ENCODE data around the gene ANGPTL1. TPM values are rescaled to one million over a fixed set of nuclear protein-coding genes. Genes with fewer than 3 reads are reported as not detected.

The ANGPTL1 gene
- total and polyA plus RNA-seq, 2 experiments from 2014 or later: 0.58 TPM; not detected in 1

DNA sequence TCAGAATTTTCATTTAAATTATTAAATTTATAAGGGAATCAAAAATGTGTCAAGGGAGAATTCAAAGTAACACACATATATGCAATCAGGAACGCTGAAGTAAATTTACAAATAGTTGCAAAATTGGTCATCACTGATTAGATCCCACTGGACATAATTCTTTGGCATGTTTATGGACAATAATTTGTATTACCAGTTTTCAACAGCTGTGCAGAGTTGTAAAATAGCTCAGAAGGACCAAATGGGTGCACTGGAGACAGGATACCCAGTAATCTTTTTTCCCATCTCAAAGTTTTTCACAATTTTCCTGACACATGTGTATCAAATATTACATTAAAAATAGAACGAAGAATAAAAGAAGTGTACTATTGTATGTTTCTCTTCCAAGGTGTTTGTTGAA, 4.1 kb upstream of the ANGPTL1 start:
- H3K9me3 Mint-ChIP-seq: no peaks in the 10 kb centered on the region
- H3K4me3 Mint-ChIP-seq: no peak overlapping the region
- H3F3A ChIP-seq (replicated peaks; ENCODE audit: low read depth): no peaks in the 10 kb centered on the region
- DNase-seq (ENCODE audit: low spot score): no peak
- H3K36me3 Mint-ChIP-seq (ENCODE audit: low read depth): no peaks in the 10 kb centered on the region
- H3K27me3 Mint-ChIP-seq (ENCODE audit: insufficient read depth, low read depth, poor library complexity): no peaks in the 10 kb centered on the region
- H3K36me3 ChIP-seq (ENCODE audit: insufficient read depth): no peaks in the 10 kb centered on the region
- H2AFZ ChIP-seq: no peak overlapping the region
- no peaks in the 10 kb centered on the region for H3K9me2 ChIP-seq (ENCODE audit: insufficient read depth)
- TF ChIP-seq ETS1 (IDR thresholded peaks at IDR 0.05) (no peak), EZH2 (IDR thresholded peaks at IDR 0.05; ENCODE audit: low read depth, unreplicated experiment) (no peak), STAT1 (IDR thresholded peaks at IDR 0.05; ENCODE audit: unreplicated experiment) (no peak), JUNB (IDR thresholded peaks at IDR 0.05; ENCODE audit: unreplicated experiment) (no peak), ZNF114 (CRISPR knock-in tag; IDR thresholded peaks at IDR 0.05) (no peak), ZNF331 (CRISPR knock-in tag; IDR thresholded peaks at IDR 0.05; ENCODE audit: low read depth) (no peak), CREB1 (CRISPR knock-in tag; IDR thresholded peaks at IDR 0.05; ENCODE audit: low read depth) (no peak)
- no peak overlapping the region for H3K4me2 ChIP-seq
- no peaks in the 10 kb centered on the region for H3K27me3 ChIP-seq (ENCODE audit: insufficient read depth)
- H3K4me1 Mint-ChIP-seq: peaks cover 10% of the 10 kb centered on the region
- no peak overlapping the region for H3K27ac ChIP-seq (ENCODE audit: low read depth)
- peaks cover 11% of the 10 kb centered on the region for H3K4me1 ChIP-seq (ENCODE audit: insufficient read depth)
- no peaks in the 10 kb centered on the region for H4K20me1 ChIP-seq (replicated peaks; ENCODE audit: insufficient read depth)
- no peak overlapping the region for H3K4me3 ChIP-seq
- H3K27ac Mint-ChIP-seq: no peak overlapping the region
- no peak for ATAC-seq
- no peaks in the 10 kb centered on the region for H3K79me2 ChIP-seq (replicated peaks; ENCODE audit: insufficient read depth)

GRCh38 chr1:178871551-178872320, 859 bp upstream of the ANGPTL1 start:
- no peaks in the 10 kb centered on the region for H3K36me3 Mint-ChIP-seq (ENCODE audit: low read depth)
- H3K27me3 ChIP-seq (ENCODE audit: insufficient read depth): no peaks in the 10 kb centered on the region
- no peak for ATAC-seq
- H3K27ac Mint-ChIP-seq: peak overlapping the region; percentile 7; the same call in 1 of the 2 replicates
- no peak for DNase-seq (ENCODE audit: low spot score)
- H3K4me1 Mint-ChIP-seq: peaks cover 26% of the 10 kb centered on the region
- H3K4me1 ChIP-seq (ENCODE audit: insufficient read depth): peaks cover 30% of the 10 kb centered on the region
- no peaks in the 10 kb centered on the region for H3K9me2 ChIP-seq (ENCODE audit: insufficient read depth)
- H3K4me2 ChIP-seq: 0 out of 2 replicates have a peak overlapping the region, but pooled peaks have one; percentile 1
- no peaks in the 10 kb centered on the region for H3K9me3 Mint-ChIP-seq
- no peaks in the 10 kb centered on the region for H3F3A ChIP-seq (replicated peaks; ENCODE audit: low read depth)
- no peak overlapping the region for H2AFZ ChIP-seq
- H3K27me3 Mint-ChIP-seq (ENCODE audit: insufficient read depth, low read depth, poor library complexity): no peaks in the 10 kb centered on the region
- H3K4me3 Mint-ChIP-seq: no peak overlapping the region
- H3K79me2 ChIP-seq (replicated peaks; ENCODE audit: insufficient read depth): no peaks in the 10 kb centered on the region
- no peaks in the 10 kb centered on the region for H4K20me1 ChIP-seq (replicated peaks; ENCODE audit: insufficient read depth)
- no peak overlapping the region for H3K4me3 ChIP-seq
- no peak overlapping the region; the same call in 1 of the 2 replicates for H3K27ac ChIP-seq (ENCODE audit: low read depth)
- H3K36me3 ChIP-seq (ENCODE audit: insufficient read depth): no peaks in the 10 kb centered on the region
- no peak for TF ChIP-seq EZH2 (IDR thresholded peaks at IDR 0.05; ENCODE audit: low read depth, unreplicated experiment)
- no peak for TF ChIP-seq CREB1 (CRISPR knock-in tag; IDR thresholded peaks at IDR 0.05; ENCODE audit: low read depth)
- no peak for TF ChIP-seq EZH2phosphoT487 (IDR thresholded peaks at IDR 0.05; ENCODE audit: unreplicated experiment)
- no peak for TF ChIP-seq NANOG (IDR thresholded peaks at IDR 0.05; ENCODE audit: borderline replicate concordance)
- no peak for TF ChIP-seq STAT1 (IDR thresholded peaks at IDR 0.05; ENCODE audit: unreplicated experiment)
- TF ChIP-seq, protein P1, sequence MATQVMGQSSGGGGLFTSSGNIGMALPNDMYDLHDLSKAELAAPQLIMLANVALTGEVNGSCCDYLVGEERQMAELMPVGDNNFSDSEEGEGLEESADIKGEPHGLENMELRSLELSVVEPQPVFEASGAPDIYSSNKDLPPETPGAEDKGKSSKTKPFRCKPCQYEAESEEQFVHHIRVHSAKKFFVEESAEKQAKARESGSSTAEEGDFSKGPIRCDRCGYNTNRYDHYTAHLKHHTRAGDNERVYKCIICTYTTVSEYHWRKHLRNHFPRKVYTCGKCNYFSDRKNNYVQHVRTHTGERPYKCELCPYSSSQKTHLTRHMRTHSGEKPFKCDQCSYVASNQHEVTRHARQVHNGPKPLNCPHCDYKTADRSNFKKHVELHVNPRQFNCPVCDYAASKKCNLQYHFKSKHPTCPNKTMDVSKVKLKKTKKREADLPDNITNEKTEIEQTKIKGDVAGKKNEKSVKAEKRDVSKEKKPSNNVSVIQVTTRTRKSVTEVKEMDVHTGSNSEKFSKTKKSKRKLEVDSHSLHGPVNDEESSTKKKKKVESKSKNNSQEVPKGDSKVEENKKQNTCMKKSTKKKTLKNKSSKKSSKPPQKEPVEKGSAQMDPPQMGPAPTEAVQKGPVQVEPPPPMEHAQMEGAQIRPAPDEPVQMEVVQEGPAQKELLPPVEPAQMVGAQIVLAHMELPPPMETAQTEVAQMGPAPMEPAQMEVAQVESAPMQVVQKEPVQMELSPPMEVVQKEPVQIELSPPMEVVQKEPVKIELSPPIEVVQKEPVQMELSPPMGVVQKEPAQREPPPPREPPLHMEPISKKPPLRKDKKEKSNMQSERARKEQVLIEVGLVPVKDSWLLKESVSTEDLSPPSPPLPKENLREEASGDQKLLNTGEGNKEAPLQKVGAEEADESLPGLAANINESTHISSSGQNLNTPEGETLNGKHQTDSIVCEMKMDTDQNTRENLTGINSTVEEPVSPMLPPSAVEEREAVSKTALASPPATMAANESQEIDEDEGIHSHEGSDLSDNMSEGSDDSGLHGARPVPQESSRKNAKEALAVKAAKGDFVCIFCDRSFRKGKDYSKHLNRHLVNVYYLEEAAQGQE (IDR thresholded peaks at IDR 0.05; ENCODE audit: unreplicated experiment): no peak
- TF ChIP-seq ZNF331 (CRISPR knock-in tag; IDR thresholded peaks at IDR 0.05; ENCODE audit: low read depth): no peak
- TF ChIP-seq, protein P2, sequence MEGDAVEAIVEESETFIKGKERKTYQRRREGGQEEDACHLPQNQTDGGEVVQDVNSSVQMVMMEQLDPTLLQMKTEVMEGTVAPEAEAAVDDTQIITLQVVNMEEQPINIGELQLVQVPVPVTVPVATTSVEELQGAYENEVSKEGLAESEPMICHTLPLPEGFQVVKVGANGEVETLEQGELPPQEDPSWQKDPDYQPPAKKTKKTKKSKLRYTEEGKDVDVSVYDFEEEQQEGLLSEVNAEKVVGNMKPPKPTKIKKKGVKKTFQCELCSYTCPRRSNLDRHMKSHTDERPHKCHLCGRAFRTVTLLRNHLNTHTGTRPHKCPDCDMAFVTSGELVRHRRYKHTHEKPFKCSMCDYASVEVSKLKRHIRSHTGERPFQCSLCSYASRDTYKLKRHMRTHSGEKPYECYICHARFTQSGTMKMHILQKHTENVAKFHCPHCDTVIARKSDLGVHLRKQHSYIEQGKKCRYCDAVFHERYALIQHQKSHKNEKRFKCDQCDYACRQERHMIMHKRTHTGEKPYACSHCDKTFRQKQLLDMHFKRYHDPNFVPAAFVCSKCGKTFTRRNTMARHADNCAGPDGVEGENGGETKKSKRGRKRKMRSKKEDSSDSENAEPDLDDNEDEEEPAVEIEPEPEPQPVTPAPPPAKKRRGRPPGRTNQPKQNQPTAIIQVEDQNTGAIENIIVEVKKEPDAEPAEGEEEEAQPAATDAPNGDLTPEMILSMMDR (conservative IDR thresholded peaks at IDR 0.05; ENCODE audit: low read depth in 2 of 2): no peak
- TF ChIP-seq JUNB (IDR thresholded peaks at IDR 0.05; ENCODE audit: unreplicated experiment): no peak

Data from GM23338 (cell line).